ENCODE data around the gene GALNT11.
"Not testable (repeated sequence)": the region's sequence is repeated elsewhere in the genome, so short reads cannot be mapped to it uniquely, and the experiment has no call there.

DNA sequence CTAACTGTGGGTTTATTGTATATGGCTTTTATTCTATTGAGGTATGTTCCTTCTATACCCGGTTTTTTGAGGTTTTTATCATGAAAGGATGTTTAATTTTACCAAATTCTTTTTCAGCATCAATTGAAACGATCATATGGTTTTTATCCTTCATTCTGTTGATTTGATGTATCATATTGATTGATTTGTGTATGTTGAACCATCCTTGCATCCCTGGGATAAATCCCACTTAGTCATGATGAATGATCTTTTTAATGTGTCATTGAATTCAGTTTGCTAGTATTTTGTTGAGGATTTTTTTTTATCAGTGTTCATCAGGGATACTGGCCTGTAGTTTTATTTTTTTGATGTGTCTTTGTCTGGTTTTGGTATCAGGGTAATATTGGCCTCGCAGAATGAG is 19.4 kb downstream of the GALNT11 start:
- TF ChIP-seq, protein P1, sequence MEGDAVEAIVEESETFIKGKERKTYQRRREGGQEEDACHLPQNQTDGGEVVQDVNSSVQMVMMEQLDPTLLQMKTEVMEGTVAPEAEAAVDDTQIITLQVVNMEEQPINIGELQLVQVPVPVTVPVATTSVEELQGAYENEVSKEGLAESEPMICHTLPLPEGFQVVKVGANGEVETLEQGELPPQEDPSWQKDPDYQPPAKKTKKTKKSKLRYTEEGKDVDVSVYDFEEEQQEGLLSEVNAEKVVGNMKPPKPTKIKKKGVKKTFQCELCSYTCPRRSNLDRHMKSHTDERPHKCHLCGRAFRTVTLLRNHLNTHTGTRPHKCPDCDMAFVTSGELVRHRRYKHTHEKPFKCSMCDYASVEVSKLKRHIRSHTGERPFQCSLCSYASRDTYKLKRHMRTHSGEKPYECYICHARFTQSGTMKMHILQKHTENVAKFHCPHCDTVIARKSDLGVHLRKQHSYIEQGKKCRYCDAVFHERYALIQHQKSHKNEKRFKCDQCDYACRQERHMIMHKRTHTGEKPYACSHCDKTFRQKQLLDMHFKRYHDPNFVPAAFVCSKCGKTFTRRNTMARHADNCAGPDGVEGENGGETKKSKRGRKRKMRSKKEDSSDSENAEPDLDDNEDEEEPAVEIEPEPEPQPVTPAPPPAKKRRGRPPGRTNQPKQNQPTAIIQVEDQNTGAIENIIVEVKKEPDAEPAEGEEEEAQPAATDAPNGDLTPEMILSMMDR (IDR thresholded peaks at IDR 0.05): not testable (repeated sequence)
- TF ChIP-seq POLR2A (IDR thresholded peaks at IDR 0.05): not testable (repeated sequence)

Data from thyroid gland (tissue), 4 donors.